SH-SY5Y (cell line): Measurements from ENCODE around the gene TBX15.

Source experiments
- GATA2 ChIP-seq: IDR thresholded peaks from 2 replicates; pipeline ENCODE4 v1.6.1; 2011; ENCODE audit warnings: mild to moderate bottlenecking, low read depth, low read length
- GATA3 ChIP-seq: IDR thresholded peaks from 2 replicates; pipeline ENCODE4 v1.6.1; 2011; ENCODE audit warnings: low read depth, mild to moderate bottlenecking, low read length, moderate library complexity

DNA sequence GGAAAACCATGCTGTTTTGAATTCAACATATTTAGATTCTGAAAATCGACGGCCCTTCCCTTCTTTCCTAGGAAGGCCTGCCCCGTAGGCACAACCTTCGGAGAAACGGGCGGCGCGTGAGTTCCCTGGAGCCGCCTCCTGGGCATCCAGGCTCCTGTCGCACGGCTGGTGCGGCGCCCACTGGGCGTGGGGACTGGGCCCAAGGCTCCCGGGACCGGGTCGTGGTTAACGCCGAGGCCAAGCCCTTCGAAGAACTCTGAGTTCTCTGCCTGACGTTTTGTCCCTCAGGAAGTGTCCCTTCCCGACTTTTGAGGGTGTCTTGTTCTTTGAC, 19.2 kb upstream of the TBX15 start:
- no peak for TF ChIP-seq GATA3
- no peak for TF ChIP-seq GATA2
